ENCODE measurements around the gene UQCR11.

DNA sequence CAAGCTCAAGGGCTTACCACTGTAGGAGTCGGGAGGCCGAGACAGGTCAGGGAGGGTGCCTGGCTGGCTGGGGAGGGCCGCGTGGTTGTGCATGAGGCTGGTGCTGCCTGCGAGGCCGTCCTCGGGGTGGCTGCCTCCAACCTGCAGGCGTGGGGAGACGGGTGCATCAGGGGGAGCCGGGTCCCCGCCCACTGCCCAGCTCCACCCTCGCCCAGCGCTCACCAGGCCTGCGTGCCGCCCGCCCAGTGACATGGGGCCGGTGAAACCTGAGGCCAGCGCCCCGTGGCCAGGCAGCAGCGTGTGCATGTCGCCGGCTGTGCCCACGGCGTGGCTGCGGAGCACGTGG lies 13.8 kb upstream of the UQCR11 start:
- no peak for TF ChIP-seq EP300 (IDR thresholded peaks at IDR 0.05; ENCODE audit: borderline replicate concordance)
- TF ChIP-seq TCF12 (IDR thresholded peaks at IDR 0.05; ENCODE audit: low read depth) = no peak
